Lung (tissue), 12 donors: ENCODE data around the gene CCNQ. TPM values are rescaled to one million over a fixed set of nuclear protein-coding genes. Genes with fewer than 3 reads are reported as not detected.

Experiments
- ATAC-seq: fragments of 200-7000 bp; cut with Tn5 transposase; one replicate; pipeline ENCODE4 v1.9.1; 2020; ENCODE audit warnings: moderate number of reproducible peaks; ENCODE audit not compliant: insufficient read depth, low FRiP score
- DNase-seq, 3 donors: peaks; one replicate each; pipeline ENCODE4 v3.0.0-alpha.2; 2013 to 2017
- H3K27ac ChIP-seq, 2 donors: one replicate each; pipeline ENCODE4 v1.5.1; 2013; ENCODE audit warnings: mild to moderate bottlenecking in 2 of 2, moderate library complexity in 2 of 2, control low read depth in 1 of 2, inconsistent platforms in 1 of 2, low read depth in 1 of 2, low read length in 1 of 2
- H3K27me3 ChIP-seq, 3 donors: one replicate each; pipeline ENCODE4 v1.5.1; 2013; ENCODE audit warnings: low read length in 2 of 3; ENCODE audit not compliant: control insufficient read depth in 3 of 3, insufficient read depth in 3 of 3
- H3K36me3 ChIP-seq, 4 donors: one replicate each; pipeline ENCODE4 v1.5.1; 2013; ENCODE audit warnings: low read length in 4 of 4, mild to moderate bottlenecking in 1 of 4, moderate library complexity in 1 of 4; ENCODE audit not compliant: control insufficient read depth in 4 of 4, insufficient read depth in 4 of 4
- H3K4me1 ChIP-seq, 5 donors: one replicate each; pipeline ENCODE4 v1.5.1; 2013; ENCODE audit warnings: low read length in 5 of 5, mild to moderate bottlenecking in 2 of 5, moderate library complexity in 1 of 5; ENCODE audit not compliant: control insufficient read depth in 5 of 5, insufficient read depth in 5 of 5
- H3K4me3 ChIP-seq: one replicate; pipeline ENCODE4 v1.5.1; 2013; ENCODE audit warnings: mild to moderate bottlenecking, control low read depth, moderate library complexity
- H3K9ac ChIP-seq, 2 donors: one replicate each; pipeline ENCODE4 v1.5.1; 2013; ENCODE audit warnings: low read length in 2 of 2, control low read depth in 1 of 2; ENCODE audit not compliant: insufficient read depth in 1 of 2
- H3K9me3 ChIP-seq, 4 donors: one replicate each; pipeline ENCODE4 v1.5.1; 2013; ENCODE audit warnings: low read length in 3 of 4, mild to moderate bottlenecking in 1 of 4, moderate library complexity in 1 of 4; ENCODE audit not compliant: control insufficient read depth in 4 of 4, insufficient read depth in 3 of 4
- WGBS, 2 donors: extraction: QIAGEN DNeasy Blood & Tissue Kit; methylation state at CpG; one replicate each; pipeline ENCODE4 v1.1.7; 2013; 5-methylcytosine and 5-hydroxymethylcytosine counted together
- polyA plus RNA-seq, 2 donors: library from polyadenylated mRNA; stranded (reverse); fragments of 200-250 nt; gene quantifications; one replicate each; pipeline ENCODE4 v1.2.1, GENCODE V29; 2013
- total RNA-seq, 2 donors: library from RNA; depleted of rRNA in 1 of 2; stranded (reverse); fragments of >200 nt in 1 of 2; gene quantifications; one replicate each; pipeline ENCODE4 v1.2.1, GENCODE V29; 2014 to 2021
- TF ChIP-seq, protein P1 (sequence below): IDR thresholded peaks from 2 replicates; pipeline ENCODE4 v1.5.1; 2012; ENCODE audit warnings: mild to moderate bottlenecking; ENCODE audit errors: control extremely low read depth, extremely low read depth
- donor health status: control.
- donor health status: control.
- donor health status: Bipolar disorder and iron deficiency.
- donor health status: healthy.
- donor health status: DM: yes; HTN: yes; CAD: no.

The CCNQ gene
- total and polyA plus RNA-seq, 4 donors: 14.2 to 46.4 (median 24.9) TPM

DNA sequence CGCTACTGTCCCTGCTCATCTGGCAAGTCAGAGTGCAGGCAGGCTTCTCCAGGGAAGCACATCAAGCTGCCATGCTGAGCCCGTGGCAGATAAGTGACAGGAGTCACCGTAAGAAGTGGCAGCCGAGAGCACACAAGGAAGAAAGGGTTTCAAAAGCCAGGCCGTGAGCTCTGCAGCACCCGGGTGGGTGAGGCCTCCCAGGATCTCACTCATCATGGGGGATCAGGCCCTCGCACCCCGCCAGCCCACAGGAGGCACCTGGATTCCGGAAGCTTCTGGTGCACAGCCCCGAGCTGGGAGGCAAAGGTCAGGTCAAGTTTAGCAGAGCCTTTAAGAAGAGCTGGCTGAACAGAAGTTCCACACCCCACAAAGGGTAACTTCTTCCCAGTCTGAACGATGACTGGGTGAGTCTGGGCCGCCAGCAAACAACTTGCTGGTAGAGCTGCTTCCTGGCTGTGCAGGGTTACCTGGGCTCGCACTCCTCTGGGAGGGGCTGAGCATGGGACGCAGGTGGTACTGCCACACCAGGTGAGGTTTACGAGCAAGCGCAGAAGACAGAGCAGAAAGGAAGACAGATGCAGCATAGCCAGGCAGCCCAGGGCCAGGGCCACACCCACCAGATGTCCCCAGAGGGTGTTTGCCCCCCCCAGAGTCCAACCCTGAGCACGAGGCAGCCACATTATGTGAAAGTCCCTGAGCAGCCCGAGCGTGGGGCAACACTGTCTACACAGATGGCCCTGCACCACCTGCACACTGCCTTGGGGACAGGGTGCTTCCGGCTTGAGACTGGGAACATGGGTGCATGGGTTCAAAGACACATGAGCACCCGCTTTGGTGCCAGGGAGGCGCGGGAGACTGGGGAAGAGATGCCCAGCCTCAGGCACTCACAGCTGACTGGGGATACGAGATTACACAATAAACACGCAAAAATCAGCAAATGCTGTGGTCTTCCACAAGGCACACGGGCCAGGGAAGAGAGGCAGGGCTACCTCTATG lies 7.7 kb downstream of the CCNQ start:
- Histone ChIP-seq H3K9me3 (peaks cover 0 to under 1% (median 0%) of the 10 kb centered on the region in 4 donors), H3K4me1 (no peaks in the 10 kb centered on the region), H3K4me3 (no peak overlapping the region), H3K27ac (no peak overlapping the region), H3K27me3 (peaks cover 0 to 4% (median 0%) of the 10 kb centered on the region in 3 donors), H3K36me3 (peaks cover 0 to 22% (median 7%) of the 10 kb centered on the region in 4 donors), H3K9ac (no peak overlapping the region)
- TF ChIP-seq, protein P1, sequence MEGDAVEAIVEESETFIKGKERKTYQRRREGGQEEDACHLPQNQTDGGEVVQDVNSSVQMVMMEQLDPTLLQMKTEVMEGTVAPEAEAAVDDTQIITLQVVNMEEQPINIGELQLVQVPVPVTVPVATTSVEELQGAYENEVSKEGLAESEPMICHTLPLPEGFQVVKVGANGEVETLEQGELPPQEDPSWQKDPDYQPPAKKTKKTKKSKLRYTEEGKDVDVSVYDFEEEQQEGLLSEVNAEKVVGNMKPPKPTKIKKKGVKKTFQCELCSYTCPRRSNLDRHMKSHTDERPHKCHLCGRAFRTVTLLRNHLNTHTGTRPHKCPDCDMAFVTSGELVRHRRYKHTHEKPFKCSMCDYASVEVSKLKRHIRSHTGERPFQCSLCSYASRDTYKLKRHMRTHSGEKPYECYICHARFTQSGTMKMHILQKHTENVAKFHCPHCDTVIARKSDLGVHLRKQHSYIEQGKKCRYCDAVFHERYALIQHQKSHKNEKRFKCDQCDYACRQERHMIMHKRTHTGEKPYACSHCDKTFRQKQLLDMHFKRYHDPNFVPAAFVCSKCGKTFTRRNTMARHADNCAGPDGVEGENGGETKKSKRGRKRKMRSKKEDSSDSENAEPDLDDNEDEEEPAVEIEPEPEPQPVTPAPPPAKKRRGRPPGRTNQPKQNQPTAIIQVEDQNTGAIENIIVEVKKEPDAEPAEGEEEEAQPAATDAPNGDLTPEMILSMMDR: no peak
- no peak for DNase-seq
- ATAC-seq: no peak
- WGBS, 2 donors: 86 to 88% methylated on average over 19 to 26 of the region's 26 CpGs

DNA sequence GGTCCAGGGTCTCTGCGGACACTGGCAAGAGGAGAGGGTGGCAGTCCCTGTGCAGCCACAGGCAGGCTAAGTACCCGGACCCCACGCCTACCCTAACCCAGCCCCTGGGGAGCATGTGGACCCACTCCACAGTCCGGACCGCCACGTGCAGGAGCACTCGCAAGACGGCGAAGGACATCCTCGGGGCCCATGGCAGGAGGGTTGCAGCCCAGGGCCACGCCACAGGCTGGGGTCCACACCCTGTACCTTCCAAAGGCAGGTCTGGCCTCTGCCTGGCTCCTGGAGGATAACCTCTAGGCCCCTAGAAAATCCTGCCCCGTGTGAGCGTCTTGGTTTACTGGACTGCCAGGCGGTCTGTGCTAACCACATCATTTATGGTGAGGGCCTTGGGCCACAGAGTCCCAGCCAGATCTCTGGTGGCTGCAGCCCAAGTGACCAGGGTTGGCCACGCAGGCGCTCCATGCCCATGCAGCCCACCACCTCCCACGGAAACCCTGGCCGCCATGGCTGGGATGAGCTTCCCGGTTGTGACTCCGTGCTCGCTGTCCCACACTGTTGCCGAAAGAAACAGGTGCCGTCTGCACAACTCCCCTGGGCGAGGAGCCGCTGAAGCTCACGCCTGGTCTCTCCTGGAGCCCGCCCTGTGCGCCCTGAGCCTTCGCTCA lies 10.0 kb downstream of the CCNQ start:
- Histone ChIP-seq H3K9me3 (no peaks in the 10 kb centered on the region), H3K27ac (no peak overlapping the region), H3K36me3 (peaks cover 0 to 18% (median 4%) of the 10 kb centered on the region in 4 donors), H3K9ac (no peak overlapping the region), H3K4me3 (no peak overlapping the region), H3K4me1 (no peaks in the 10 kb centered on the region), H3K27me3 (peaks cover 0 to 4% (median 0%) of the 10 kb centered on the region in 3 donors)
- DNase-seq (no peak), ATAC-seq (no peak)
- WGBS, 2 donors: 94 to 97% methylated on average over 17 to 29 of the region's 29 CpGs
- TF ChIP-seq, protein P1: no peak

DNA sequence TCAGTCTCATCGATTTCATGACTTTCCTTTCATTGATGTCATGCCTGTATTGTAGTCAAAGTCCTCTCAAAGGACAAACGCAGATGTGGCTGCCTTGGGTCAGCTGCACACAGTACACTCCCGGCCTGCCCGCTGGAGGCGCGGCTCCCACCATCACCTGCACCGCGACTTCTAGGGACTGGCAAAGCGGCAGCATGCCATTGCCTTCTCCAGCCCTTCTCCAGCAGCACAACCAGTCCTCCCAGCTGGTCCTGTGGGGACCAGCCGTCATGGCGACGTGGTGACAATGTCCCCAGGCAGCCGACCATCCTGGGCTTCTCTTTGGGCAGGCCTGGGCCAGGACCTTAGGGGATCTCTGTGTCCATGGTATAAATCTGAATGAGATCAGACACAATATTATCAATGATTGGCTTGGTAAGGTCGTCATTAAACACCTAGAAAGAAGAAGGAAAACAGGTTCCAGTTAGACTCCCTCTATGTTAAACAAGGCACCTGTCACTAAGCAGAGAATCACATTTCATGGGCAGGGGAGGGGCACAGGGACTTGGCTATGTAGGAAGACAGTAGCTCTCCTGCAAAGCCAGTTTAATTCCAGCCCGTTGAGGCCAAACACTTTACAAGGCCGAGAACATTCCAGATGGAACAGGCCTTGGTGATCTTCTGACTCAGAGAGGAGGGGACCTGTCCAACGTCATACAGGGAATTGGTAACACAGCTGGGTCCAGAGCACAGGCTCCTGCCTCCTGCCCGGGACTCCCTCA lies 10.7 kb downstream of the CCNQ start:
- WGBS, 2 donors: 89 to 96% methylated on average over 17 to 18 of the region's 18 CpGs
- Histone ChIP-seq H3K36me3 (peaks cover 0 to 13% (median 4%) of the 10 kb centered on the region in 4 donors), H3K4me3 (no peak overlapping the region)

More for the DNA sequence above, 10.7 kb downstream of the CCNQ start:
- Histone ChIP-seq H3K9ac (no peak overlapping the region), H3K9me3 (no peaks in the 10 kb centered on the region), H3K4me1 (no peaks in the 10 kb centered on the region), H3K27ac (no peak overlapping the region), H3K27me3 (peaks cover 0 to 4% (median 0%) of the 10 kb centered on the region in 3 donors)
- no peak for DNase-seq
- ATAC-seq: no peak
- TF ChIP-seq, protein P1: no peak
